ENCODE results near the gene PON1.

Gene PON1

DNA sequence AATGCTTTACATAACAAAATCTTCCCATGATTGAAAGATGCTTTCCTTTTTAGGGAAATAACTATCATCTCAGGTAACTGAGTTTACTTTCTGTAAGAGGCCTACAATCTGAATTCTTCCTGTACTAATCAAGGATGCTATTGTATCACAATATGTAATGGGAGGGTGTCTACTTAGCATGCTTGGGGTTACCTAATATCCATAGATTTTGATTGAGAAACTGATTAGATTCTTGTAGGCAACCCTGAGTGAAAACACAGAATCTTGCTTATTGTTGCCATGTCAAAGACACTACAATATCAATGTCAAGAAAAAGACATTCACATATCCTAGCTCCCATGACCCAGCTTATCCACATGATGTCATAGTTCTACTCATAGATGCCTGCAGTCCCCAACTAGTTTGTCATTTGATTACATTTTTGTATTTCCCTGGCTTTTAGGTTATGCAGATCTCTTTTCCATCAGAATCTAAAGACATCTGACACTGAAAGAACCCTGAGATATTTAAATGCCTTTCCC is 62.4 kb downstream of the PON1 start:
- DNase-seq (ENCODE audit: low read depth in 4 of 4, low spot score in 1 of 4): no peak

GRCh38 chr7:95255691-95256090 is 68.6 kb downstream of the PON1 start:
- no peak for DNase-seq (ENCODE audit: low read depth in 4 of 4, low spot score in 1 of 4)

DNA sequence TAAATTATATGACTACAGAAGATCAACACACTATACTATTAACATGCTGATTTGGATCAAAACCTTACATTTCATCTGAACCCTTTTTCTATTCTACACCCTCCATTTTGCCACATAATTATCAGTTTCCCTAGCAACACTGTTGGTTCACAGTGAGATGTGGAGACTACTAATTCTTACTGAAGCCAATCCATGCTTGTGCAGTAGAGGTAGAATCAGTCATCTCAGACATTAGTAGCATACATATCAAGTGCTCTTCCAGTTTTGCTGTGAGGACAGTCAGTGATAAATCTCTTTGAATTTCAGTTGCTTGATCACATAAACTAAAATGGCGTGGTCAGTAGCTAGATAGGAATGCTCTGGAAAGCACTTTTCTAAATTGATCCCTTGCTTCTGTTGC is 70.3 kb downstream of the PON1 start:
- DNase-seq (ENCODE audit: low read depth in 4 of 4, low spot score in 1 of 4): no peak

DNA sequence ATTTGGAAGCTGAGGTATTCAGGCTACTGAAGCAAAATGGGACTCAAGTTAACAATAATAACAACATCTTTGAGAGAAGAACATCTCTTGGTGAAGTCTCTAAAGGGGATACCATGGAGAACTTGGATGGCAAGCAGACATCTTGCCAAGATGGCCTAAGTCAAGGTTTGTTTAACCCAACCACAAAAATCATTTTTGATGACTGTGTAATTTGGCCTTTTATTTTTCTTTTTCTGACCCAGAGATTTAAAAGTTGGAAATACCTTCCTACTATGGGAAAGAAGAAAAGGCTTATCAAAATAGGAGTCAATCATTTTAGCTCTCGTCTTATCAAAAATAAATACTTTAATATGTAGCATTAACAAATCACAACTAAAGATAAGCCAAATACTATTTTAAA is 72.4 kb downstream of the PON1 start:
- DNase-seq (ENCODE audit: low read depth in 4 of 4, low spot score in 1 of 4): no peak

DNA sequence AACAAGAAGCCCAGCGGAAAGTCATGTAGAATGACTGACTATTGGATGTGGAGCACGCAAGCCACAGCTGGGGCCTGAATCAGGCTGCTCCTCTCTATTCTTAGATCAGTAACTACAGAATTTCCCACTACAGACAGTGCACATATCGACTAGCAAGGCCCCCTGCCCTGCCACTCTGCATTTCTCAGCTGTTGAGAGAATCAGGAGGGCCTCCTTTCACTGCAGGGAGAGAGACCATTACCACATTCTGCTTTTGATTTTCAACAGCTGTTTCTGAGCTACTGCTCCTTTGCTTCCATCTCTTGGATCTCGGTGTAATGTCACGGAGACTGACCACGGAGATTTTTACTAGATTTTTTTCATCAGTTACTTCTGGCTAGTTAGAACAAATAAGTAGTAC is 73.8 kb downstream of the PON1 start:
- no peak for DNase-seq (ENCODE audit: low read depth in 4 of 4, low spot score in 1 of 4)
